Fibroblast of mammary gland (primary cell): ENCODE measurements around the gene FAM13A.

Source experiments
- DNase-seq: peaks from one replicate; pipeline ENCODE4 v3.0.0-alpha.2; 2010; ENCODE audit warnings: low read depth
- H3K4me3 ChIP-seq: 2 replicates; pipeline ENCODE4 v1.5.1; 2011; ENCODE audit warnings: low read depth, mild to moderate bottlenecking, low read length, moderate library complexity; ENCODE audit not compliant: control insufficient read depth
- CTCF ChIP-seq: conservative IDR thresholded peaks from 2 replicates; pipeline ENCODE4 v1.5.1; 2011; ENCODE audit warnings: low read depth, low read length, inconsistent platforms; ENCODE audit not compliant: control insufficient read depth, insufficient read depth

The FAM13A gene

GRCh38 chr4:89044147-89044900, 12.7 kb downstream of the FAM13A start:
- no peak for TF ChIP-seq CTCF
- no peak for DNase-seq
- no peak overlapping the region for H3K4me3 ChIP-seq

- TF ChIP-seq CTCF, result no peak
- no peak for DNase-seq
Measured at GRCh38 chr4:89042055-89042454, 14.9 kb downstream of the FAM13A start.

GRCh38 chr4:89039730-89040338, 17.2 kb downstream of the FAM13A start:
- no peak for DNase-seq
- no peak for TF ChIP-seq CTCF
- no peak overlapping the region for H3K4me3 ChIP-seq

More at GRCh38 chr4:89042055-89042454, 14.9 kb downstream of the FAM13A start:
- no peak overlapping the region for H3K4me3 ChIP-seq

GRCh38 chr4:89036535-89036934, 20.4 kb downstream of the FAM13A start:
- TF ChIP-seq CTCF, result no peak
- no peak overlapping the region for H3K4me3 ChIP-seq
- no peak for DNase-seq

- no peak for DNase-seq
Measured at GRCh38 chr4:89031272-89031671, 25.7 kb downstream of the FAM13A start.

GRCh38 chr4:89029591-89029990, 27.4 kb downstream of the FAM13A start:
- no peak for DNase-seq
- no peak for TF ChIP-seq CTCF

More at GRCh38 chr4:89031272-89031671, 25.7 kb downstream of the FAM13A start:
- TF ChIP-seq CTCF, result no peak
- H3K4me3 ChIP-seq, result no peak overlapping the region

More at GRCh38 chr4:89029591-89029990, 27.4 kb downstream of the FAM13A start:
- no peak overlapping the region for H3K4me3 ChIP-seq
